GM23338 (cell line): Measurements from ENCODE around the gene RAB37.

Experiments
- EZH2 ChIP-seq: fragments of 200-600 bp; sonication (generic); IDR thresholded peaks from one replicate; pipeline ENCODE4 v1.8.0; 2017; ENCODE audit warnings: antibody characterized with exemption, mild to moderate bottlenecking, low read depth; ENCODE audit not compliant: unreplicated experiment
- EZH2phosphoT487 ChIP-seq: fragments of 200-600 bp; sonication (generic); IDR thresholded peaks from one replicate; pipeline ENCODE4 v1.8.1; 2018; ENCODE audit warnings: antibody characterized with exemption; ENCODE audit not compliant: unreplicated experiment
- JUNB ChIP-seq: IDR thresholded peaks from one replicate; pipeline ENCODE4 v1.6.1; 2016; ENCODE audit warnings: antibody characterized with exemption; ENCODE audit not compliant: unreplicated experiment
- POLR2AphosphoS5 ChIP-seq: IDR thresholded peaks from 2 replicates; pipeline ENCODE4 v1.6.1; 2016; ENCODE audit warnings: antibody characterized with exemption, low read depth
- REST ChIP-seq: IDR thresholded peaks from one replicate; pipeline ENCODE4 v1.6.1; 2018; ENCODE audit warnings: antibody characterized with exemption; ENCODE audit not compliant: unreplicated experiment
- ZNF114 ChIP-seq: fragments of 250-450 bp; sonication (Bioruptor Pico); IDR thresholded peaks from 2 replicates; pipeline ENCODE4 v1.5.0; 2020; ENCODE audit warnings: mild to moderate bottlenecking, moderate library complexity
- ZNF331 ChIP-seq: fragments of 250-450 bp; sonication (Bioruptor Pico); IDR thresholded peaks from 2 replicates; pipeline ENCODE4 v1.5.0; 2020; ENCODE audit warnings: low read depth, mild to moderate bottlenecking, moderate library complexity
- ZNF462 ChIP-seq: fragments of 250-450 bp; sonication (Bioruptor Pico); IDR thresholded peaks from 2 replicates; pipeline ENCODE4 v1.5.0; 2020; ENCODE audit warnings: mild to moderate bottlenecking, moderate library complexity
- TF ChIP-seq, protein P1 (sequence below), 2 experiments: fragments of 200-600 bp in 1 of 2; sonication (generic) in 1 of 2; conservative IDR thresholded peaks; 2 replicates each; pipeline versions ENCODE4 v1.5.1 to v1.6.1; 2016 to 2017; ENCODE audit warnings: antibody characterized with exemption in 2 of 2, low read depth in 2 of 2, mild to moderate bottlenecking in 2 of 2, moderate library complexity in 1 of 2
- TF ChIP-seq, protein P2 (sequence below): IDR thresholded peaks from 2 replicates; pipeline ENCODE4 v1.6.1; 2016; ENCODE audit warnings: antibody characterized with exemption

GRCh38 chr17:74754832-74755231 is 17.8 kb downstream of the RAB37 start:
- TF ChIP-seq, protein P1, sequence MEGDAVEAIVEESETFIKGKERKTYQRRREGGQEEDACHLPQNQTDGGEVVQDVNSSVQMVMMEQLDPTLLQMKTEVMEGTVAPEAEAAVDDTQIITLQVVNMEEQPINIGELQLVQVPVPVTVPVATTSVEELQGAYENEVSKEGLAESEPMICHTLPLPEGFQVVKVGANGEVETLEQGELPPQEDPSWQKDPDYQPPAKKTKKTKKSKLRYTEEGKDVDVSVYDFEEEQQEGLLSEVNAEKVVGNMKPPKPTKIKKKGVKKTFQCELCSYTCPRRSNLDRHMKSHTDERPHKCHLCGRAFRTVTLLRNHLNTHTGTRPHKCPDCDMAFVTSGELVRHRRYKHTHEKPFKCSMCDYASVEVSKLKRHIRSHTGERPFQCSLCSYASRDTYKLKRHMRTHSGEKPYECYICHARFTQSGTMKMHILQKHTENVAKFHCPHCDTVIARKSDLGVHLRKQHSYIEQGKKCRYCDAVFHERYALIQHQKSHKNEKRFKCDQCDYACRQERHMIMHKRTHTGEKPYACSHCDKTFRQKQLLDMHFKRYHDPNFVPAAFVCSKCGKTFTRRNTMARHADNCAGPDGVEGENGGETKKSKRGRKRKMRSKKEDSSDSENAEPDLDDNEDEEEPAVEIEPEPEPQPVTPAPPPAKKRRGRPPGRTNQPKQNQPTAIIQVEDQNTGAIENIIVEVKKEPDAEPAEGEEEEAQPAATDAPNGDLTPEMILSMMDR (conservative IDR thresholded peaks at IDR 0.05; ENCODE audit: low read depth in 2 of 2), result no peak
- TF ChIP-seq, protein P2, sequence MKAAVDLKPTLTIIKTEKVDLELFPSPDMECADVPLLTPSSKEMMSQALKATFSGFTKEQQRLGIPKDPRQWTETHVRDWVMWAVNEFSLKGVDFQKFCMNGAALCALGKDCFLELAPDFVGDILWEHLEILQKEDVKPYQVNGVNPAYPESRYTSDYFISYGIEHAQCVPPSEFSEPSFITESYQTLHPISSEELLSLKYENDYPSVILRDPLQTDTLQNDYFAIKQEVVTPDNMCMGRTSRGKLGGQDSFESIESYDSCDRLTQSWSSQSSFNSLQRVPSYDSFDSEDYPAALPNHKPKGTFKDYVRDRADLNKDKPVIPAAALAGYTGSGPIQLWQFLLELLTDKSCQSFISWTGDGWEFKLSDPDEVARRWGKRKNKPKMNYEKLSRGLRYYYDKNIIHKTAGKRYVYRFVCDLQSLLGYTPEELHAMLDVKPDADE, result no peak
- TF ChIP-seq EZH2 (no peak), REST (no peak), POLR2AphosphoS5 (no peak), EZH2phosphoT487 (no peak), ZNF462 (CRISPR knock-in tag) (no peak), ZNF331 (CRISPR knock-in tag) (no peak), ZNF114 (CRISPR knock-in tag) (no peak), JUNB (no peak)
